MM.1S (cell line): ENCODE results near the gene GLI1.
A peak's percentile ranks its signal among the peaks of the same experiment; 100 is the strongest.
"Not testable (repeated sequence)": the region's sequence is repeated elsewhere in the genome, so short reads cannot be mapped to it uniquely, and the experiment has no call there.

Experiments used
- DNase-seq: peaks from one replicate; pipeline ENCODE4 v3.0.0-alpha.2; 2015
- H2AFZ ChIP-seq: fragments of 300-600 bp; sonication (generic); 2 replicates; pipeline ENCODE4 v1.6.0; 2016; ENCODE audit warnings: antibody characterized with exemption, low read length
- H3F3A ChIP-seq: fragments of 300-600 bp; sonication (generic); 2 replicates; pipeline ENCODE4 v1.6.1; 2016; ENCODE audit warnings: mild to moderate bottlenecking, antibody characterized with exemption, low read length, moderate library complexity, mixed read lengths; ENCODE audit not compliant: insufficient read depth
- H3K27ac ChIP-seq: fragments of 300-600 bp; sonication (generic); 2 replicates; pipeline ENCODE4 v1.5.1; 2016; ENCODE audit warnings: mild to moderate bottlenecking, low read length
- H3K27me3 ChIP-seq: fragments of 300-600 bp; sonication (generic); replicated peaks from 2 replicates; pipeline ENCODE4 v1.6.0; 2016; ENCODE audit warnings: low read length; ENCODE audit not compliant: insufficient read depth
- H3K36me3 ChIP-seq: fragments of 300-600 bp; sonication (generic); replicated peaks from 2 replicates; pipeline ENCODE4 v1.6.1; 2016; ENCODE audit warnings: mild to moderate bottlenecking, low read length, mixed read lengths; ENCODE audit not compliant: insufficient read depth
- H3K4me1 ChIP-seq: fragments of 300-600 bp; sonication (generic); 2 replicates; pipeline ENCODE4 v1.6.1; 2016; ENCODE audit warnings: low read length, mixed read lengths
- H3K4me2 ChIP-seq: fragments of 300-600 bp; sonication (generic); 2 replicates; pipeline ENCODE4 v1.6.0; 2016; ENCODE audit warnings: low read depth, low read length
- H3K4me3 ChIP-seq: fragments of 300-600 bp; sonication (generic); 2 replicates; pipeline ENCODE4 v1.5.1; 2016; ENCODE audit warnings: low read length, mixed read lengths
- H3K79me2 ChIP-seq: fragments of 300-600 bp; sonication (generic); 2 replicates; pipeline ENCODE4 v1.6.1; 2016; ENCODE audit warnings: mixed run types, low read length, mixed read lengths
- H3K9ac ChIP-seq: fragments of 300-600 bp; sonication (generic); 2 replicates; pipeline ENCODE4 v1.6.1; 2016; ENCODE audit warnings: low read length, mixed read lengths
- H3K9me2 ChIP-seq: fragments of 300-600 bp; sonication (generic); replicated peaks from 2 replicates; pipeline ENCODE4 v1.6.1; 2016; ENCODE audit warnings: mild to moderate bottlenecking, low read length, mixed read lengths; ENCODE audit not compliant: insufficient read depth
- H3K9me3 ChIP-seq: fragments of 300-600 bp; sonication (generic); replicated peaks from 2 replicates; pipeline ENCODE4 v1.6.1; 2016; ENCODE audit warnings: mild to moderate bottlenecking, low read length, mixed read lengths; ENCODE audit not compliant: insufficient read depth
- H4K20me1 ChIP-seq: fragments of 300-600 bp; sonication (generic); 2 replicates; pipeline ENCODE4 v1.6.1; 2016; ENCODE audit warnings: mild to moderate bottlenecking, low read length, moderate library complexity, mixed read lengths; ENCODE audit not compliant: insufficient read depth
- CTCF ChIP-seq: fragments of 300-600 bp; sonication (generic); IDR thresholded peaks from 2 replicates; pipeline ENCODE4 v1.5.1; 2016; ENCODE audit warnings: antibody characterized with exemption, low read length, mixed read lengths
- EZH2 ChIP-seq: fragments of 300-600 bp; sonication (generic); optimal IDR thresholded peaks from 2 replicates; pipeline ENCODE3; 2017; ENCODE audit warnings: low read depth, mild to moderate bottlenecking, antibody characterized with exemption, low read length, mixed read lengths
- EZH2phosphoT487 ChIP-seq: fragments of 300-600 bp; sonication (generic); IDR thresholded peaks from 2 replicates; pipeline ENCODE4 v1.6.1; 2018; ENCODE audit warnings: antibody characterized with exemption, low read length

GLI1 gene

GRCh38 chr12:57517187-57517586, 57.6 kb downstream of the GLI1 start:
- H3F3A ChIP-seq, result peaks cover 53% of the 10 kb centered on the region
- peaks cover 45% of the 10 kb centered on the region for H3K79me2 ChIP-seq
- DNase-seq, result no peak
- no peaks in the 10 kb centered on the region for H3K9me2 ChIP-seq
- H3K27ac ChIP-seq, result no peak overlapping the region
- no peaks in the 10 kb centered on the region for H3K9me3 ChIP-seq
- H3K9ac ChIP-seq, result no peak overlapping the region
- H2AFZ ChIP-seq, result no peak overlapping the region
- H3K4me3 ChIP-seq, result no peak overlapping the region
- no peaks in the 10 kb centered on the region for H3K27me3 ChIP-seq
- peaks cover 20% of the 10 kb centered on the region for H3K36me3 ChIP-seq
- H3K4me1 ChIP-seq, result peaks cover 19% of the 10 kb centered on the region
- H4K20me1 ChIP-seq, result no peaks in the 10 kb centered on the region
- TF ChIP-seq EZH2phosphoT487, result no peak
- no peak for TF ChIP-seq CTCF
- TF ChIP-seq EZH2, result no peak
- no peak overlapping the region for H3K4me2 ChIP-seq

- not testable (repeated sequence) for H2AFZ ChIP-seq, H3K9me3 ChIP-seq, H3K27me3 ChIP-seq, H3K4me2 ChIP-seq, DNase-seq, H4K20me1 ChIP-seq, H3K4me3 ChIP-seq, H3K9ac ChIP-seq, H3K27ac ChIP-seq, H3K9me2 ChIP-seq
- Histone ChIP-seq H3F3A (peaks cover 51% of the 10 kb centered on the region), H3K36me3 (peaks cover 18% of the 10 kb centered on the region), H3K4me1 (peaks cover 19% of the 10 kb centered on the region), H3K79me2 (peaks cover 40% of the 10 kb centered on the region)
Measured at GRCh38 chr12:57517718-57518117, 58.1 kb downstream of the GLI1 start.

- no peak overlapping the region for H2AFZ ChIP-seq
- H4K20me1 ChIP-seq, result no peaks in the 10 kb centered on the region
- H3K4me2 ChIP-seq, result peak overlapping the region; percentile 83
- no peak for DNase-seq
- no peaks in the 10 kb centered on the region for H3K9me2 ChIP-seq
- H3K4me1 ChIP-seq, result peaks cover 19% of the 10 kb centered on the region
- peaks cover 43% of the 10 kb centered on the region for H3K79me2 ChIP-seq
- no peak overlapping the region for H3K4me3 ChIP-seq
- TF ChIP-seq EZH2phosphoT487 (no peak), CTCF (no peak), EZH2 (no peak)
- no peaks in the 10 kb centered on the region for H3K9me3 ChIP-seq
- H3K9ac ChIP-seq, result no peak overlapping the region
- no peak overlapping the region for H3K27ac ChIP-seq
- peaks cover 50% of the 10 kb centered on the region for H3F3A ChIP-seq
- no peaks in the 10 kb centered on the region for H3K27me3 ChIP-seq
- peaks cover 18% of the 10 kb centered on the region for H3K36me3 ChIP-seq
Measured at GRCh38 chr12:57518176-57518919, 58.8 kb downstream of the GLI1 start.
